HCT116 (cell line): ENCODE results near the gene PXK.

Experiments used
- ATF3 ChIP-seq: IDR thresholded peaks from 2 replicates; pipeline ENCODE4 v1.6.1; 2012
- CEBPB ChIP-seq: IDR thresholded peaks from 2 replicates; pipeline ENCODE4 v1.6.1; 2012; ENCODE audit warnings: low read depth
- CTCF ChIP-seq, 3 experiments: fragments of 200-600 bp in 1 of 3; sonication (generic) in 1 of 3; IDR thresholded peaks in 2 of 3; conservative IDR thresholded peaks in 1 of 3; 2 replicates each; pipeline ENCODE4 v1.5.1; 2012 to 2017; ENCODE audit warnings: low read depth in 2 of 3, low read length in 2 of 3, antibody characterized with exemption in 1 of 3, borderline replicate concordance in 1 of 3, control low read depth in 1 of 3, mild to moderate bottlenecking in 1 of 3, mixed read lengths in 1 of 3, mixed run types in 1 of 3, moderate library complexity in 1 of 3; ENCODE audit not compliant: insufficient read depth in 1 of 3
- EGR1 ChIP-seq: IDR thresholded peaks from 2 replicates; pipeline ENCODE4 v1.6.1; 2012; ENCODE audit warnings: low read depth
- EZH2 ChIP-seq: fragments of 200-600 bp; sonication (generic); IDR thresholded peaks from 2 replicates; pipeline ENCODE4 v1.6.1; 2017; ENCODE audit warnings: antibody characterized with exemption, mixed run types
- POLR2A ChIP-seq: IDR thresholded peaks from 2 replicates; pipeline ENCODE4 v1.7.0; 2011; ENCODE audit warnings: borderline replicate concordance; ENCODE audit not compliant: insufficient read depth, insufficient read length; ENCODE audit errors: extremely low read depth
- REST ChIP-seq: IDR thresholded peaks from 2 replicates; pipeline ENCODE4 v1.6.1; 2012; ENCODE audit warnings: low read depth
- SIN3A ChIP-seq: IDR thresholded peaks from 2 replicates; pipeline ENCODE4 v1.6.1; 2012; ENCODE audit warnings: low read depth
- SRF ChIP-seq: IDR thresholded peaks from 2 replicates; pipeline ENCODE4 v1.6.1; 2012; ENCODE audit warnings: low read depth
- ZBTB33 ChIP-seq: IDR thresholded peaks from 2 replicates; pipeline ENCODE4 v1.6.1; 2011; ENCODE audit warnings: mild to moderate bottlenecking, low read length, moderate library complexity; ENCODE audit not compliant: insufficient replicate concordance; ENCODE audit errors: extremely low read depth
- ZFX ChIP-seq: fragments of 450-650 bp; IDR thresholded peaks from 2 replicates; pipeline ENCODE4 v1.6.1; 2017
- ZNF274 ChIP-seq: fragments of 200-500 bp; sonication (Bioruptor generic); IDR thresholded peaks from 2 replicates; pipeline ENCODE4 v1.6.1; 2014; ENCODE audit warnings: mild to moderate bottlenecking, low read depth, low read length, inconsistent platforms

- TF ChIP-seq ZBTB33 (no peak), SIN3A (no peak), EZH2 (no peak), CTCF (IDR thresholded peaks at IDR 0.05 in 2 of 3, conservative IDR thresholded peaks at IDR 0.05 in 1 of 3; ENCODE audit: borderline replicate concordance in 1 of 3, insufficient read depth in 1 of 3, low read depth in 2 of 3, low read length in 2 of 3) (no peak), ATF3 (no peak), ZNF274 (no peak), REST (no peak), POLR2A (no peak), SRF (no peak), ZFX (no peak), EGR1 (no peak), CEBPB (no peak)
These were observed 33.6 kb upstream of the PXK start for GRCh38 chr3:58299075-58299474.
